Heart right ventricle (tissue), 16 donors: ENCODE measurements around the gene LRRC7. TPM values are rescaled to one million over a fixed set of nuclear protein-coding genes. Genes with fewer than 3 reads are reported as not detected.

Source experiments
- ATAC-seq, 8 donors: fragments of 200-7000 bp; cut with Tn5 transposase; one replicate each; pipeline ENCODE4 v1.9.1; 2020; ENCODE audit warnings: mild to moderate bottlenecking in 8 of 8, moderate library complexity in 8 of 8, moderate number of reproducible peaks in 1 of 8
- DNase-seq, 2 donors: peaks; one replicate each; pipeline ENCODE4 v3.0.0-alpha.2; 2020
- H3K27ac ChIP-seq, 10 donors: fragments of 200-600 bp; sonication (generic) in 2 of 10; one replicate each; pipeline versions ENCODE4 v1.5.0 to v1.8.0; 2020 to 2022; ENCODE audit warnings: mild to moderate bottlenecking in 3 of 10
- H3K27me3 ChIP-seq, 7 donors: fragments of 200-600 bp; one replicate each; pipeline ENCODE4 v1.8.0; 2021 to 2022; ENCODE audit warnings: mild to moderate bottlenecking in 2 of 7
- H3K36me3 ChIP-seq, 9 donors: fragments of 200-600 bp; sonication (generic) in 1 of 9; one replicate each; pipeline versions ENCODE4 v1.5.0 to v1.8.0; 2020 to 2022; ENCODE audit warnings: mild to moderate bottlenecking in 2 of 9
- H3K4me1 ChIP-seq, 9 donors: fragments of 200-600 bp; sonication (generic) in 1 of 9; one replicate each; pipeline versions ENCODE4 v1.5.0 to v1.8.0; 2020 to 2022; ENCODE audit warnings: mild to moderate bottlenecking in 4 of 9
- H3K4me3 ChIP-seq, 10 donors: fragments of 200-600 bp; sonication (generic) in 2 of 10; one replicate each; pipeline versions ENCODE4 v1.5.0 to v1.8.0; 2020 to 2022; ENCODE audit warnings: mild to moderate bottlenecking in 7 of 10, moderate library complexity in 2 of 10
- H3K9me3 ChIP-seq, 11 donors: fragments of 200-600 bp in 10 of 11; sonication (generic) in 2 of 11; one replicate each; pipeline versions ENCODE4 v1.5.0 to v1.8.0; 2013 to 2022; ENCODE audit warnings: mild to moderate bottlenecking in 2 of 11, control low read depth in 1 of 11, moderate library complexity in 1 of 11
- WGBS, 2 donors: extraction: QIAGEN DNeasy Blood & Tissue Kit; methylation state at CpG; one replicate each; pipeline ENCODE4 v1.1.7; 2013; ENCODE audit warnings: inconsistent platforms in 1 of 2; 5-methylcytosine and 5-hydroxymethylcytosine counted together
- intact Hi-C, 10 donors: fragments of 100-400 bp; cut with DNase I; formaldehyde crosslinking; loops; one replicate each; pipeline versions ENCODE4 v1.11.1 to v1.14.2; 2022
- polyA plus RNA-seq, 2 donors: library from polyadenylated mRNA; stranded (reverse); fragments of 200-250 nt; gene quantifications; one replicate each; pipeline ENCODE4 v1.2.3, GENCODE V29; 2013
- total RNA-seq, 10 donors: library from RNA; stranded (reverse); fragmentation: NEBNext Ultra II Directional in 3 of 10; extraction: Animal tissue kit (Norgen Biotek cat#: 25700) in 3 of 10; gene quantifications; one replicate each; pipeline versions ENCODE4 v1.2.1 to v1.2.4, GENCODE V29; 2021 to 2023
- TF ChIP-seq, protein P1 (sequence below), 9 donors: fragments of 200-600 bp; sonication (generic) in 2 of 9; IDR thresholded peaks; one replicate each; pipeline versions ENCODE4 v1.5.0 to v1.8.0; 2021 to 2022; ENCODE audit warnings: antibody characterized with exemption in 9 of 9, mild to moderate bottlenecking in 5 of 9, moderate library complexity in 1 of 9
- donor health status: Arrhythmogenic right ventricular cardiomyopathy.
- donor health status: ischemic (EF 13 %, LVEDD 7.1; RV severe dilation, severe dysfunction).
- donor health status: healthy with polysubstance abuse.
- donor health status: DM: no; HTN: yes; CAD: no.
- donor health status: DM: no; HTN: no; CAD: no.
- donor health status: ischemic (EF 25% LVEDD 6.9; RV normal size, moderate dysfunction).
- donor health status: ischemic (EF 25% LVEDD 5.7; RV mildly dilated, moderate dysfunction).
- donor health status: healthy.
- donor health status: DM: yes; HTN: yes; CAD: no.
- donor health status: Ischemic cardiomyopathy.
- donor health status: ischemic (EF 35%, LVEDD 5.7; RV mildly dilated, moderate dysfunction).
- donor health status: nonischemic (EF 11% LVEDD 7.7; RV severe dilation, severe dysfunction).
- donor health status: DM: yes; HTN: yes; CAD: no.
- donor health status: PGD.
- donor health status: ischemic (EF 29% LVEDD 5.4; RV normal size, mild dysfunction).
- donor health status: nonischemic (EF 23%, LVEDD 6.1; RV moderate dilation, normal function).

Gene LRRC7
- total and polyA plus RNA-seq, 12 donors = 0.03 to 2.1 (median 0.59) TPM

GRCh38 chr1:70101231-70101630 is 533.5 kb downstream of the LRRC7 start:
- Histone ChIP-seq H3K36me3 (no peaks in the 10 kb centered on the region), H3K27ac (no peak overlapping the region), H3K4me1 (no peaks in the 10 kb centered on the region), H3K9me3 (no peaks in the 10 kb centered on the region), H3K27me3 (no peaks in the 10 kb centered on the region), H3K4me3 (no peak overlapping the region)
- no peak for ATAC-seq
- 57 to 63% methylated on average over 2 of the region's 2 CpGs for WGBS, 2 donors
- no peak for DNase-seq
- TF ChIP-seq, protein P1, sequence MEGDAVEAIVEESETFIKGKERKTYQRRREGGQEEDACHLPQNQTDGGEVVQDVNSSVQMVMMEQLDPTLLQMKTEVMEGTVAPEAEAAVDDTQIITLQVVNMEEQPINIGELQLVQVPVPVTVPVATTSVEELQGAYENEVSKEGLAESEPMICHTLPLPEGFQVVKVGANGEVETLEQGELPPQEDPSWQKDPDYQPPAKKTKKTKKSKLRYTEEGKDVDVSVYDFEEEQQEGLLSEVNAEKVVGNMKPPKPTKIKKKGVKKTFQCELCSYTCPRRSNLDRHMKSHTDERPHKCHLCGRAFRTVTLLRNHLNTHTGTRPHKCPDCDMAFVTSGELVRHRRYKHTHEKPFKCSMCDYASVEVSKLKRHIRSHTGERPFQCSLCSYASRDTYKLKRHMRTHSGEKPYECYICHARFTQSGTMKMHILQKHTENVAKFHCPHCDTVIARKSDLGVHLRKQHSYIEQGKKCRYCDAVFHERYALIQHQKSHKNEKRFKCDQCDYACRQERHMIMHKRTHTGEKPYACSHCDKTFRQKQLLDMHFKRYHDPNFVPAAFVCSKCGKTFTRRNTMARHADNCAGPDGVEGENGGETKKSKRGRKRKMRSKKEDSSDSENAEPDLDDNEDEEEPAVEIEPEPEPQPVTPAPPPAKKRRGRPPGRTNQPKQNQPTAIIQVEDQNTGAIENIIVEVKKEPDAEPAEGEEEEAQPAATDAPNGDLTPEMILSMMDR (IDR thresholded peaks at IDR 0.05) = no peak
- intact Hi-C loops = no loop called here

GRCh38 chr1:70101774-70102173 is 534.1 kb downstream of the LRRC7 start:
- ATAC-seq = no peak
- TF ChIP-seq, protein P1 (IDR thresholded peaks at IDR 0.05) = no peak
- intact Hi-C loops = no loop called here

GRCh38 chr1:70103770-70104169 is 536.0 kb downstream of the LRRC7 start:
- Histone ChIP-seq H3K4me3 (no peak overlapping the region), H3K27ac (no peak overlapping the region), H3K27me3 (no peaks in the 10 kb centered on the region), H3K4me1 (no peaks in the 10 kb centered on the region), H3K9me3 (no peaks in the 10 kb centered on the region), H3K36me3 (no peaks in the 10 kb centered on the region)
- TF ChIP-seq, protein P1 (IDR thresholded peaks at IDR 0.05) = no peak
- intact Hi-C loops = no loop called here
- 89 to 94% methylated on average over 1 of the region's 1 CpG for WGBS, 2 donors
- no peak for DNase-seq
- ATAC-seq = no peak

More at GRCh38 chr1:70101774-70102173, 534.1 kb downstream of the LRRC7 start:
- 86 to 88% methylated on average over 1 of the region's 1 CpG for whole genome bisulfite sequencing, 2 donors
- no peaks in the 10 kb centered on the region for H3K36me3 ChIP-seq
- no peaks in the 10 kb centered on the region for H3K4me1 ChIP-seq
- H3K9me3 ChIP-seq = no peaks in the 10 kb centered on the region
- no peak overlapping the region for H3K4me3 ChIP-seq
- DNase-seq = no peak
- H3K27me3 ChIP-seq = no peaks in the 10 kb centered on the region
- H3K27ac ChIP-seq = no peak overlapping the region

DNA sequence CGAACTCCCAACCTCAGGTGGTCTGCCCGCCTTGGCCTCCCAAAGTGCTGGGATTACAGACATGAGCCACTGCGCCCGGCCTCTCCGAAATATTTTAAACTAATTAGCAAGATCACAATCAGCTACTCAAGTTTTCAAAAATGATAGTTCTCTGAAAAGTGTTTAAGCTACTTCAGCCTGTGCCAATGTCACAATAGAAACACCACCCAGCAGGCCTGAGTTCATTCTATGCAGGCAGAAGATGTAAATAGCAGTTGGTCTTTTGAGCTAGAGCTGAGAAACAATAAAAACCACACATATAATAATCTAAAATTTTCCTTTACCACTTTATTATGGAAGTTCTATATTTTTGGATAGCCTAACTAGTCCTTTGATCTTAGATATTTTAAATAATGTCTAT is 541.5 kb downstream of the LRRC7 start:
- DNase-seq (no peak), ATAC-seq (no peak)
- no peaks in the 10 kb centered on the region for H3K4me1 ChIP-seq
- no peaks in the 10 kb centered on the region for H3K9me3 ChIP-seq
- WGBS, 2 donors = 87 to 88% methylated on average over 5 of the region's 5 CpGs
- intact Hi-C loops = no loop called here
- H3K27ac ChIP-seq = no peak overlapping the region
- peaks cover 0 to 5% (median 0%) of the 10 kb centered on the region in 7 donors for H3K27me3 ChIP-seq
- H3K4me3 ChIP-seq = no peak overlapping the region
- TF ChIP-seq, protein P1 (IDR thresholded peaks at IDR 0.05) = no peak
- H3K36me3 ChIP-seq = no peaks in the 10 kb centered on the region
